GM19324 (cell line): Measurements from ENCODE around the gene CIT.
A peak's percentile ranks its signal among the peaks of the same experiment; 100 is the strongest.

Experiments
- ATAC-seq: cut with Tn5 transposase; IDR thresholded peaks from one replicate; pipeline ENCODE4 v1.9.1; 2021; ENCODE audit warnings: mild to moderate bottlenecking, moderate library complexity; ENCODE audit not compliant: unreplicated experiment, low FRiP score

CIT gene

GRCh38 chr12:119683413-119683812, 193.7 kb downstream of the CIT start:
- no peak for ATAC-seq

- no peak for ATAC-seq
These were observed 194.4 kb downstream of the CIT start for GRCh38 chr12:119682639-119683252.

DNA sequence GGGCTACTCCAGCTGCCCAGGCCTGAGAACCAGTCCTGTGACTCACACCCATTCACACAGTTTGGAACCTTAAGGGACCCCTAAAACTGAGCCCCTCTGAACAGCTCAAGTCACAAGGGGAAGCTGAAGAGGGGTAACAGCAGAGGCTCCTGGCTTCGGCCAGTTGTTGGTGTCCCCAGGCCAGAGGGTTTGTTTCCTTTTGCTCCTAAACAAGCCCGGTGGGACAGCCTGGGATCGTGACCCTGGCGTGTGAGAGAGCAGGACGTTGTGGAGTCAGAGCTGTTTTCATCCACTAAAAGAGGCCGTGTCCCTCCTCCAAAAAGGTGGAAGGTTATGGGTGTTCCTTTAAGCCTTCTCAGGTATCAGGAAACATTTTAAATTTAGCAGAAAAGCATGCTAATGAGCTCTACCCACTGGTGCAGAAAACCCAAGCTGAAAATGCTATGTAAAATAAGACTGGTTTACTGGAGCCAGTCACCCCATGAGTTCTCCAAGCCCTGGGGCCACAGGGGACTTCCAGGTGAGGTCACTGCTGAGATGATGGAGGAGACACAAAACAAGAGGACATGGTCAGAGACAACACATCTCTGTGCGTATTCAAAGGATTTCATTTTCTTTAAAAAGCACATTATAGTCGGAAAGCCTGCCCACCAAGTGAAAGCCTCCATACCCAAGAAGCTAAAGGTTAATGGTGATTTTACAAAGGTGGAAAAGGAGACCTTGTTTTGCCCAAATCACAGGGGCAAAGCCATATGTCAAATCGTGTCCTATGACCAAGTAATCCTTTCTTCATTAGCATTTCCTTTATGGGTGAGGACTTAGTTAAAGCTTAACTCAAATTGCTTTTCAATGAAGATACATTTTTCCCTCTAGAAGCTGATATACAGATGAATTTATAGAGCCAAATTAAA, 195.1 kb downstream of the CIT start:
- no peak for ATAC-seq

- no peak for ATAC-seq
These were observed 196.0 kb downstream of the CIT start for GRCh38 chr12:119681111-119681510.

GRCh38 chr12:119679490-119679889, 197.6 kb downstream of the CIT start:
- no peak for ATAC-seq

DNA sequence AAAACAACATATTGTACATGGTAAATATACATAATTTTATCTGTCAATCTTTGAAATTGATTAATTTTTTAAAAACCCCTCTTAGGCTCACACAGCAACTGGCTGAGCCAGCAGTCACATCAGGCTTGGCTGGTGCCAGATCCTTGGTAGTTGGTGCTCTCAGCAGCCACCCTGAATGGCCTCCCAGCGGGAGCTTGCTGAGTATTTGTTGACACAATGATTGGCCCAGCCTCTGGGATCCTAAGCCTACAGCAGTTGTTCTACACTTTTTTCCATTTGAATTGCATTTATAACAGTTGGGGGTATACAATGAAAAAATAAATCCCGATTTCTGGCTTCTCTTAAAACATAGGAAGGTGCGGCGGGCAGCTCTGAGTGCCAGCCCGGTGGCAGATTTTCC, 198.0 kb downstream of the CIT start:
- ATAC-seq, result no peak

- ATAC-seq, result no peak
These were observed 198.7 kb downstream of the CIT start for GRCh38 chr12:119678459-119678858.

GRCh38 chr12:119676573-119676972, 200.5 kb downstream of the CIT start:
- ATAC-seq, result no peak

DNA sequence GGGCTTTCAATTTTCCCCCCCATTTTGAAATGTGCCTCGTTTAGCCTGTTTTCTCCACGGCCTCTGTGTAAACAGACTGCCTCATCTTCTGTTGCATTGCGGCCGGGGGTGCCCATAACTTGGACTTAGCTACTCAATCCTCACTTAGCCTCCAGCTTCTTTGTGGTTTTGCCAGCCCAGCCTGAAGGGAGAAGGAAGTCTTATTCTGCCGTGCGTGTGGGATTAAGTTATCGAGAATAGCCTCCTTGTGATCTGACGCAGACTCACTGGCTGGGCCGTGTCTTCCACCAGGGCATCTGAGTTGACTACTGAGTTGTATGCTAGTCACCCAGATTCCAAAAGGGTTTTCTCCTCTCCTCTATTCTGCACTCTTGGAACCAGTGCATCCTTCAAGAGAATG, 201.1 kb downstream of the CIT start:
- no peak for ATAC-seq

GRCh38 chr12:119674560-119674959, 202.6 kb downstream of the CIT start:
- no peak for ATAC-seq

DNA sequence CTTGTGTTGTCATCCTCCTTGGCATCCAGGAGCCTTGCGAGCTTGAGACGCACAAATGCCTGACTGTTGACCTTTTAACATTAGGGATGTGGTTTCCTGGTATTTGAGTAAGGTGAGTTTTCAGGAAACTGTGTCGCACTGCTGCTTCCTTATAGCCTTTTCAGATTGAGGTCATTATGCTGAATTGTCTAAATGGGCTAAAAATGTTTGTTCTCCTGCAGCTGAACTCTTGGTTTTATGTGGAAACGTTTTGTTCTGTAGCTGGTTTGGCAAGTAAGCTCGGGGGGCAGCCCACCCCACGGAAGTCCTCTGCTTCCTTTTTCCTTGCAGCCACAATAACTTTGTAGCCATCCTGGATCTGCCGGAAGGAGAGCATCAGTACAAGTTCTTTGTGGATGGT, 203.5 kb downstream of the CIT start:
- ATAC-seq, result no peak

- ATAC-seq, result no peak
These were observed 204.9 kb downstream of the CIT start for GRCh38 chr12:119672194-119672593.

- ATAC-seq, result no peak
These were observed 206.1 kb downstream of the CIT start for GRCh38 chr12:119671070-119671469.

- no peak for ATAC-seq
These were observed 207.2 kb downstream of the CIT start for GRCh38 chr12:119669744-119670472.

DNA sequence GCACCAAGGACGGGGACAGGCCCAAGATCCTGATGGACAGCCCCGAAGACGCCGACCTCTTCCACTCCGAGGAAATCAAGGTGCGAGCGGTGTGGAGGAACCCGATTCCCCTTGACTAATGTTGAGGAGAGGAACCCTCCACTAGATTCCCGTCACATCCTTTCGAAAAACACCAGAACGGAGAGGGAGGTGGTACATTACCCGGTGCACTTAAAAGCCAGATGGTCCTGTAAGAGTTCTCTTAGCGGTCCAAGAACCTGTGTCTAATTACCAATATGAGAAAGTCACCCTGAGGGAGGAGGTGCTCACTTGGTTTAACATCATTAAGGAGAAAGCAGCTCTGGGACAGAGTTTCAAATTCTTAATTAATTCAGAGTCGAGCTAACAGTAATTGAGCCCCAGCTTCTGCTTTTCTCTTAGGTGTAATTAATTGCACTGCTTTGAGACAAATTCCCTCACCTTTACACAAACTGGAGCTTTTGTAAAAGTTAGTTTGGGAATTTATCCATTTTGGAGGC, 208.7 kb downstream of the CIT start:
- no peak for ATAC-seq

GRCh38 chr12:119667577-119668323, 209.4 kb downstream of the CIT start, which contains the start of gene PRKAB1:
PRKAB1 (plus strand) TSS chr12:119668133; CDS start chr12:119668245, 112 bp downstream.
- ATAC-seq, result peak; percentile 97

- ATAC-seq, result no peak
These were observed 210.1 kb downstream of the CIT start for GRCh38 chr12:119666900-119667576.

DNA sequence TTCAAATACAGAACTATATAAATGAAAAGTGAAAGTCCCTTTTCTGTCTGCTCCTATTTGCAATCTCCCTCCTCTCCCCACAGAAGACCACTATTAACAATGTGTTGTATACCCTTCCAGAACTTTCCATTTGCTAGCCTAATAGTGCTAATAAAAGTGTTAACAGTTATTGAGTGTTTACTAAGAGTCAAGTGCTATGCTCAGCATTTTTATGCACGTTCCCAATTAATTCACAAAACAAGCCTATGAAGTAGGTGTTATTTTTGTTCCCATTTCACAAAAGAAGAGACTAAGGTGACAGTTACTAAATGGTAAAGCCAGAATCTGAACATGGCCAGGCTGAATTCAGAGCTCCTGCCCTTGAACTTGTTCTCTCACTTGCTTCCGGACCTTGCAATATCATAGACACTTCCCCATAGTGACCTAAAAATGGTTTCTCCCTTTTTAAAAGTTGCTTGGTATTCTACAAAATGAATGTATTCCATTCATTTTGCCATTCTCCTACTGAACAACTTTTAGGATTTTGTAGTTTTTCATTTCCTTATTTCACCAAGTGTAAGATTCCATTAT, 210.8 kb downstream of the CIT start:
- ATAC-seq, result no peak

DNA sequence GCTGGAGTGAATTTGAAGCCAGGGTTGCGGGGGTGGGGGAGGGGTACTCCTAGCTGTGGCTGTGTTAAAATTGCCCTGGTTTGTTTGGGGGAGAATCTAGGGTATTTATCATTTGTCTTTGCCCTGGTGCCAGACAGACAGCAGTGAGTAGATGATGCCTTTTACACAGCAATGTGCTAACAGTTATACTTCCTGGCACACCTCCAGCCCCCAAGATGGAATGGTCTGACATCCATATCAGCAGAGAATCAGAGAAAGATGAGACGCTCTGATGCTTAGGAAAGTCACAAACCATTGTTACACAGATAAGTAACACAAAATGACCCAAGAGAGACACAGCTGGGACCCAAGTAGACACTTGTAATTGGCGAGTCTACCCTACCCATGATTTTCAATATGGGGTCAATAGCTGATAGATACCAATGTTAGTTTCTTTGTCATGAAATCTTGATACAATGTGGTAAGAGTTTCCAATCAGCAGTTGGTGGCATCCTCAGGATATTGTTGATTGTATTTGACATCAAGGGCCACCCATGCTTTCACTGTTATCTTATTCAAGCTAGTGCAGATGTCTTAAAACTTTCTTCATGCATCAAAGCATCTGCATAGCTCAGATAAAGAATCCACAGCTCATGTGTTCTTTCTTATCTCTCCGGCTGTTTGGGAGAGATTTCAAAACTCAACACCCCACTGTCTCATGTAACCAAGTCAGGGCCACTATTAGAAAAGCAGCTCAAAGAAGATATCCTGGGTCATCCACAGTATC, 211.8 kb downstream of the CIT start:
- ATAC-seq, result no peak
